ENCODE measurements around the gene SECISBP2.
"Not testable (repeated sequence)": the region's sequence is repeated elsewhere in the genome, so short reads cannot be mapped to it uniquely, and the experiment has no call there.

The SECISBP2 gene, protein sequence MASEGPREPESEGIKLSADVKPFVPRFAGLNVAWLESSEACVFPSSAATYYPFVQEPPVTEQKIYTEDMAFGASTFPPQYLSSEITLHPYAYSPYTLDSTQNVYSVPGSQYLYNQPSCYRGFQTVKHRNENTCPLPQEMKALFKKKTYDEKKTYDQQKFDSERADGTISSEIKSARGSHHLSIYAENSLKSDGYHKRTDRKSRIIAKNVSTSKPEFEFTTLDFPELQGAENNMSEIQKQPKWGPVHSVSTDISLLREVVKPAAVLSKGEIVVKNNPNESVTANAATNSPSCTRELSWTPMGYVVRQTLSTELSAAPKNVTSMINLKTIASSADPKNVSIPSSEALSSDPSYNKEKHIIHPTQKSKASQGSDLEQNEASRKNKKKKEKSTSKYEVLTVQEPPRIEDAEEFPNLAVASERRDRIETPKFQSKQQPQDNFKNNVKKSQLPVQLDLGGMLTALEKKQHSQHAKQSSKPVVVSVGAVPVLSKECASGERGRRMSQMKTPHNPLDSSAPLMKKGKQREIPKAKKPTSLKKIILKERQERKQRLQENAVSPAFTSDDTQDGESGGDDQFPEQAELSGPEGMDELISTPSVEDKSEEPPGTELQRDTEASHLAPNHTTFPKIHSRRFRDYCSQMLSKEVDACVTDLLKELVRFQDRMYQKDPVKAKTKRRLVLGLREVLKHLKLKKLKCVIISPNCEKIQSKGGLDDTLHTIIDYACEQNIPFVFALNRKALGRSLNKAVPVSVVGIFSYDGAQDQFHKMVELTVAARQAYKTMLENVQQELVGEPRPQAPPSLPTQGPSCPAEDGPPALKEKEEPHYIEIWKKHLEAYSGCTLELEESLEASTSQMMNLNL

DNA sequence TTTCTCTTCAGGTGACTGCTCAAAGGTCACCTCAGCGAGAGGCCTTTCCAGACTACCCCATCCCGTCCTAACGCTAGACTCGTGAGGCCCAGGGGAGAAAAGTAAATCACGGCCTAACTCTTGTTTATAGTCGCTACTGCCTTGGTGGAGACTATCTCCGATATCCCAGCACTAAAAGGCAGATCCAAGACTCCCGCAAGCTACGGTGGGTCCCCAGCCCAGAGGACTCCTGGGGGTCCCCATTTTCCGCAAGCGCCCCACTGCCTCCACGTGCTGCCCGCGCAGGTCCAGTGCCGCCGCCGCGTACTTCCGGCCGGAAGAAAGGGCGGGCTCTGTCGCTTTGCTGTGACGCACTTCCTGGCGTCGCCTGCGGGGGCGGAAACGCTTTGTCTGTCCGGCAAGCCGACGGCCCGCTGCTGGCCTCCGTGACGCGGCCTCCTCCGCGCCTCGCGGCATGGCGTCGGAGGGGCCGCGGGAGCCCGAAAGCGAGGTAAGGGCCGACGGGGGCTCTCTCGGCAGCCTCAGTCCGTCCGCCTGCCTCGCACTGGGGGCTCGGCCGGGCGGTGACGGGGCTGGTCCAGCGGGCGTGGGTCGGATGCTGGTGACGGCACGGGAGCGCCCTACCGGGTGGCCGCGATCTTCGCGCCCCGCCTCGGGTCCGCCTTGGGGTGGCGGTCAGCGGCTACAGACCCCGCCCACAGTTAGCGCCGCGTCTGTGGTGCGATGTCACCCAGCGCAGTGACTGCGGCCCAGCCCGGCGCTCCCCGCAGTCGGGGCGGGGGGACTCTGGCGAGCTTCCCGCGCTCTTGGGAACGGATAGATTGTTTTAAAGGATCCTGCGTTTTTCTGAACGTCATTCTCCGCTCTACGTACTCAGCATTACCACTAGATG, at the start of gene SECISBP2:
Gene SECISBP2, plus strand, starts transcription at position 378 of the 892 bp plus-strand sequence. Its CDS starts 77 bp downstream, at position 455.
- peak; percentile 90 to 93 for DNase-seq (ENCODE audit: low read depth in 2 of 2)

DNA sequence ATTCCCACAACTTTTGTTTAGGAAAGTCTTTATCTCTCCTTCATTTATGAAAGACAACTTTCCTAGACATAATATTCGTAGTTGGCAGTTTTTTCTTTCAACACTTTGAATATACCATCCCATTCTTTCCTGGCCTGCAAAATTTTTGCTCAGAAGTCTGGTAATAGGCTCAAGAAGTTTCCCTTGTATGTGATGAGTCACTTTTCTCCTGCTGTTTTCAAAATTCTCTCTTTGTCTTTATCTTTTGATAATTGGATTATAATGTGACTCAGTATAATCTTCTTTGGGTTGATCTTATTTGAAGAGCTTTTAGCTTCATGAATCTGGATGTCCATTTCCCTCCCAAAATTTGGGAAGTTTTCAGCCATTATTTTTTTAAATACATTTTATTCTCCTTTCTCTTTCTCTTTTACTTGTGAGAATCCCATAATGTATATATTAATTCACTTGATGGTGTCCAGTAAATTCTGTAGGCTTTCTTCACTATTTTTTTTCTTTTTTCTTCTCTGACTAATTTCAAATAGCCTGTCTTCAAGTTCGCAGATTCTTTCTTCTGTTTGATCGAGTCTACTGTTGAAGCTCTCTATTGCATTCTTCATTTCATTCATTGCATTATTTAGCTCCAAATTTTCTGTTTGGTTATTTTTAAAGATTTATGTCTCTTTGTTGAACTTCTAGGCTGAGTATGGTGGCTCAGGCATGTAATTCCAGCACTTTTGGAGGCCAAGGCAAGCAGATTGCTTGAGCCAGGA, 44.6 kb upstream of the SECISBP2 start:
- no peak for DNase-seq (ENCODE audit: low read depth in 2 of 2)

DNA sequence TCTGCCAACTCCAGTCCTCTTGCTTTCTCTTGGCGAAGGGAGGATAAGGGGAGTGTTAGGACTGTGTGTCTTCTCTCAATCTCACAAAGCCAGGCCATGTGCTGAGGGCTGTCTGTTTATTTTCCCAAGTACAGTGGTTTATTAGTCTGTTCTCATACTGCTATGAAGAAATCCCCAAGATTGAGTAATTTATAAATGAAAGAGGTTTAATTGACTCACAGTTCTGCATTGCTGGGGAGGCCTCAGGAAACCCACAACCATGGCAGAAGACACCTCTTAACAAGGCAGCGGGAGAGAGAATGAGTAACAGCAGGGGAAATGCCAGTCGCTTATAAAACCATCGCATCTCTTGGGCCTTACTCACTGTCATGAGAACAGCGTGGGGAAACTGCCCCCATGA, 43.5 kb upstream of the SECISBP2 start:
- no peak for DNase-seq (ENCODE audit: low read depth in 2 of 2)

DNA sequence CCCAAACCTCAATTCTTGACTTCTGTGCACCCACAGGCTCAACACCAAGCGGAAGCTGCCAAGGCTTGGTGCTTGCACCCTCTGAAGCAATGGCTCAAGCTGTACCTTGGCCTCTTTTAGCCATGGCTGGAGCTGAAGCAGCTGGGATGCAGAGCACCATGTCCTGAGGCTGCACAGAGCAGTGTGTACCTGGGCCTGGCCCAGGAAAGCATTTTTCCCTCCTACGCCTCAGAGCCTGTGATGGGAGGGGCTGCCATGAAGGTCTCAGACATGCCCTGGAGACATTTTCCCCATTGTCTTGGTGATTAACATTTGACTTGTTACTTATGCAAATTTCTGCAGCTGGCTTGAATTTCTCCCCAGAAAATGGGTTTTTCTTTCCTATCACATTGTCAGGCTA, 42.3 kb upstream of the SECISBP2 start:
- DNase-seq (ENCODE audit: low read depth in 2 of 2) = not testable (repeated sequence)

DNA sequence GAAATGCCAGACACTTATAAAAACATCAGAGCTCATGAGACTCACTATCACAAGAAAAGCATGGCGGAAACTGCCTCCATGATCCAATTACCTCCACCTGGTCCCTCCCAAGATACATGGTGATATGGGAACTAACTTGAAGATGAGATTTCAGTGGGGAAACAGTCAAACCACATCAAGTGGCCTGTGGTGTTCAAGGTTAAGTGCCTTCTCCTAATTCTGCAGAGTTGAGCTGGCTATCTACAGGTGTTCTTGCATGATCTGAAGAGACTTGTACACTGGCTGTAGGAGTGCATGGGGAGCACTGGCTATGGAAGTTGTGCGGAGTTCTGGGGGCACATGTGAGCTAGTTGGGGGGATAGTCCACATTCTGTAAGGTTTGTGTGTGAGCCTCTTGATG, 41.3 kb upstream of the SECISBP2 start:
- no peak for DNase-seq (ENCODE audit: low read depth in 2 of 2)

DNA sequence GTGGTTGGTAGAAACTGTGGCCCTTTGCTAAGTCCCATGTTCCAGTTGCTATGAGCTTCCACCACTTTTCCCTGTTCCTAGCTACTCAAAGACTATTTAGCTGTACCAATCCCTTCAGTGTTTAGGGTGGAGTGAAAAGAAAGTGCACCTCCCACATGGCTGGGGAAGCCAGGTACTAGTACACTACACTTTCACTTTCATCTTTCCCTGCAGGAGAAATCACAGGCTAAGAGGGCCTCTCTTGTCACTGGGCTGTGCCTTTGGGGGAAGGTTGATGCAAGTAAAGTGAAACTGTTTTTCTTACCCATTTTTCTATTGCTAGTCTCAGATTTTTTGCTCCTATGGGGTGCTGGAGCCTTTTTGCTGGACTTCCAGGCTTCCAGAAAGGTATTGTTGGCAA, 40.8 kb upstream of the SECISBP2 start:
- DNase-seq (ENCODE audit: low read depth in 2 of 2) = peak in 1 of 2 donors; percentile 4

DNA sequence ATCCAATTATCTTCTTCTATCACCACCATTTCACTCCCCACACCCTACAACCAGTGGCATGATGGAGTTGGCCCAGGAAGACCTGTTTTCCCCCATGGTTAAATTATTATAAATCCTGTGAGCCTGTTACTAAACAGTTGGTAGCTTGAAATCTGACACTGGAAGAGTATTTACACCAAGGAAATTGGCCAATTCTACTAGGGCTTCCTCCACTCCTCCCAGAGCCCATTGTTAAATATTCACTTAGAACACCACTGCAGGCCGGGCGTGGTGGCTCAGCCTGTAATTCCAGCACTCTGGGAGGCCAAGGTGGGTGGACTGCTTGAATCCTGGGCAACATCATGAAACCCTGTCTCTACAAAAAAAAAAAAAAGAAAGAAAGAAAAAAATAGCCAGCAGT, 39.7 kb upstream of the SECISBP2 start:
- DNase-seq (ENCODE audit: low read depth in 2 of 2) = no peak

DNA sequence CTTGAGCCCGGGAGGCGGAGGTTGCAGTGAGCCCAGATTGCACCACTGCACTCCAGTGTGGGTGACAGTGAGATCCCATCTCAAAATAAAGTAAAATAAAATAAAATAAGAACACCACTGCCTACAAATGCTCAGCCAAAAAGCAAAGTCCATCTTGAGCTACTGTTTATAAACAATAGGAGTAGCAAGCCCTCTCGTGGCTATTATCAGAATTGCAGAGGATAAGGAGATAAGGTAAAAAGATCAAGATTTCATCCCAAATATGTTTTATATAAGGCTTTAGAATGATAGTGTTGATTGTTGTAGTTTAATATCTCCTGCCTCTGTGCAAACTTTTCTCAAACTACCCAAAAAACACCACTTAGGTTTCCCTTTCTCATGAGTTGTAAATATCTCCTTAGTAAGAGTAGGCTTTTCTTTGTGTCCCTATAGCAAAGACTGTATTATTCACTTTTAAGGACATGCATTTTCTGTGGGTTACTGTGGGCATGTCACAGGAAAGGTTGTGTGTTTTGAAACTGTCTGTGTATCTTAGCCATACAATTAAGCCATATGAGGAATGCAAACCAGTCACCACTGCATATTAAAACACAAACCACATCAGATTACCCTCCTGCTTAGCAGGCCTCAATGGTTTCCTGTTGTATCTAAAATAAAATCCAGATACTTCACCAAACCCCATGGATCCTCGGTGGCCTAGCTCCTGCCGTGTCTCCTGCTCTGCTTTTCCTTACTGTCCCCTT, 39.1 kb upstream of the SECISBP2 start:
- no peak for DNase-seq (ENCODE audit: low read depth in 2 of 2)

DNA sequence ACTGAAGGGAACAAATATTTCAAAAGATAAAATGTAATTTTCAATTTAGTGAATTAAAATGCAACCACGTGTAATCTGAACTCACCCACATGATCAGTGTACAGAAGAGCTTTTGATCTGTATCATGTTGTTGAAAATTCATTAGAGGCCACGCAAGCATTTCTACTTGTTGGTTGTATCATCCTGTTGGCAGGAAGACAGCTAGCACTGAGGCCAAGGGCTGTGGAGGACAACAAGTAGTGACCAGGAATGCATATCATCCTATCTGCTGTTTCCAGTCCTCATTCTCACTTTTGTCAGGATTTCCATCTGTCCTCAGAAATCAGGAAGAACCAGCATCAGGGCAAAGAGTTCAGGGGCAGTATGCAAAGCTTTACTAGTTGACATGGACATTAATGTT, 37.2 kb upstream of the SECISBP2 start:
- DNase-seq (ENCODE audit: low read depth in 2 of 2) = no peak

DNA sequence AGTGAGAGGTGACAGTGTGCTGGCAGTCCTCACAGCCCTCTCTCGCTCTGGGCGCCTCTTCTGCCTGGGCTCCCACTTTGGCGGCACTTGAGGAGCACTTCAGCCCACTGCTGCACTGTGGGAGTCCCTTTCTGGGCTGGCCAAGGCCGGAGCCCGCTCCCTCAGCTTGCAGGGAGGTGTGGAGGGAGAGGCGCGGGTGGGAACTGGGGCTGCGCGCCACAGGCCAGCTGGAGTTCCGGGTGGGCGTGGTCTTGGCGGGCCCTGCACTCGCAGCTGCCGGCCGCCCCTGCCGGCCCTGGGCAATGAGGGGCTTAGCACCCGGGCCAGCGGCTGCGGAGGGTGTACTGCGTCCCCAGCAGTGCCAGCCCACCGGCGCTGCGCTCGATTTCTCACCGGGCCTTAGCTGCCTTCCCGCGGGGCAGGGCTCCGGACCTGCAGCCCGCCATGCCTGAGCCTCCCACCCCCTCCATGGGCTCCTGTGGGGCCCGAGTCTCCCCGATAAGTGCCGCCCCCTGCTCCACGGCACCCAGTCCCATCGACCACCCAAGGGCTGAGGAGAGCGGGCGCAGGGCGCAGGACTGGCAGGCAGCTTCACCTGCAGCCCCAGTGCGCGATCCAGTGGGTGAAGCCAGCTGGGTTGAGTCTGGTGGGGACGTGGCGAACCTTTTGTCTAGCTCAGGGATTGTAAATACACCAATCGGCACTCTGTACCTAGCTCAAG, 35.9 kb upstream of the SECISBP2 start:
- DNase-seq (ENCODE audit: low read depth in 2 of 2) = not testable (repeated sequence)

DNA sequence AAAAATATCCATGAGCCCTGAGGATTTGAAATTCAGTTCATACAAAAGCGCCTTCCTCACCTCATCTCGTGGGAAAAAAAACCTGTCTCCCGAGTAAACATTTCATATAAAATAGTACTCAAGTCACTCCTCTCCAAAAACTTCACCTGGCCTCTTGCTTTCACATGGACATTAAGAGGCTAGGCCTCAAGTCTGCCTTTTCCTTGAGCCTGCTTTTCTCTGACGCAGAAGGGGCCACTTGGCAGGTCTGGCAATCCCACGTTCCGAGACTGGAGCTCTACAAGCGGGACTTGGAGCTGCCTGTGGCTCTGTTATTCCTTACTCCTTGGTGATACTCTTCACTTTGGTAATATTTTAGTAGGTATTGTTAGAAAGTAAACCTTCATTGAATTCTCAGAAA, 34.2 kb upstream of the SECISBP2 start:
- DNase-seq (ENCODE audit: low read depth in 2 of 2) = no peak

DNA sequence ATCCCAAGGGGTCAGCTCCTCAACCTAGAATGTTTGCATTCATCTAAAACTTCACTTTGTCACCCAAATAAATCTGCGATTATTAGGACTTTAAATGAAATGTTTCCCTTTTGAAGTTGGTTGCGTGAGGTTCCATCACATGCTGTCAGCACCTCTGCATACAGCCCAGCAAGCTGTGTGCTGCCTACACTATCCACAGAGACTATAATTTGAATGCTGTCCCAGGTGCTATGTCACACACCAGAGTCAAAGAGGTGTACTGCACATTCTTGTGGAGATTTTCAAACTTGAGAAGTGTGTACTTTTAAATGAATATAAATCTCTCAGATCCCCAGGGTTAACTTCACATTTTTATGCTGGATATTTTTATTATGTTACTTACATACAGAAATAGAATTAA, 26.6 kb upstream of the SECISBP2 start:
- DNase-seq (ENCODE audit: low read depth in 2 of 2) = no peak

DNA sequence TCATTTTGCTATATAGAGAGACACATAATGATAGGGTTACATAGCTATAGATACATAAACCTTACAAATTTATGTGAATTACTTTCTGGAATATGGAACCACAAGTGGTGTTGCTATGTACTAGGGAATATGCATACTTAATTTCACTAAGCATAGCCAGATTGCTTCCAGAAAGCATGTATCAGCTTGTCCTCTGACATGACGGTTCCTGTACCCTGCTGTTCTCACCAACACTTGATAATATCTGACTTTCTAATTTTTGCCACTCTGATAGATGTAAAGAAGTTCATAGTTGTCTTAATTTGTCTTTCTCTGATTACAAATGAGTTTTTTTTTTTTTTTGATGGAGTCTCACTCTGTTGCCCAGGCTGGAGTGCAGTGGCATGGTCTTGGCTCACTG, 25.3 kb upstream of the SECISBP2 start:
- no peak for DNase-seq (ENCODE audit: low read depth in 2 of 2)

DNA sequence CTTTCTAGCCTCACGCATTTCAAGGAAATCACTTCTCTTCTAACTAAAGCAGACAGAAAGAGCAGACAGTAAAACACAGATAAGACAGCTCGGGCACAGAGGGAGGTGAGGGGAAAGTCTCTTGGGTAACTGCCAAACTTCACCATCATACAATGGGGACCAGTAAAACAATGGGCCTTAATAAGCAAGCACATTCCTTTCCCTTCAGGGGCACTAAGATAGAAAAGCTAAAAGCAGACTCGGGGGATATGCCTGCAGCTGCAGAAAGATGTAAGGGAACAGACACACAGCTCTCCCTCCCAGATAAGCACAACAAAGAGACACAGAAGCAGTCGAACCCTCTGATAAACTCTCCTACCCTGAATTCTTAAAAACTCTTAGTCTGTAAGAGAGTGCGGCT, 22.9 kb upstream of the SECISBP2 start:
- no peak for DNase-seq (ENCODE audit: low read depth in 2 of 2)

DNA sequence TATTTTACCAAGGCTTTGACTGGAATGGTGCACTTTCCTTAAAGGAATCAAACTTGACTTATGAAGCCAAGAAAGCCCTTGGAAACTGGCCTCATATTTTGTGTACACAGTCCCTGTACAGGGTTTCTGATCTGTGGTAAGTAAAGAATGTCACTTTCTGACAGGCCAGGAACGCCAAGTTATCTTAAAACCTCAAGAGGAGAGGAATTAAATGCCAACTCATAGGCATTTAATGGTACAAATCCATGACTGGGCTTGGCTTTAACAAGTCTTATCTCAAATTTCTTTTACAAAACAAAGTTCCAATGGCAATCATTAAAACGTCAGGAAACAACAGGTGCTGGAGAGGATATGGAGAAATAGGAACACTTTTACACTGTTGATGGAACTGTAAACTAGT, 16.3 kb upstream of the SECISBP2 start:
- DNase-seq (ENCODE audit: low read depth in 2 of 2) = not testable (repeated sequence)

DNA sequence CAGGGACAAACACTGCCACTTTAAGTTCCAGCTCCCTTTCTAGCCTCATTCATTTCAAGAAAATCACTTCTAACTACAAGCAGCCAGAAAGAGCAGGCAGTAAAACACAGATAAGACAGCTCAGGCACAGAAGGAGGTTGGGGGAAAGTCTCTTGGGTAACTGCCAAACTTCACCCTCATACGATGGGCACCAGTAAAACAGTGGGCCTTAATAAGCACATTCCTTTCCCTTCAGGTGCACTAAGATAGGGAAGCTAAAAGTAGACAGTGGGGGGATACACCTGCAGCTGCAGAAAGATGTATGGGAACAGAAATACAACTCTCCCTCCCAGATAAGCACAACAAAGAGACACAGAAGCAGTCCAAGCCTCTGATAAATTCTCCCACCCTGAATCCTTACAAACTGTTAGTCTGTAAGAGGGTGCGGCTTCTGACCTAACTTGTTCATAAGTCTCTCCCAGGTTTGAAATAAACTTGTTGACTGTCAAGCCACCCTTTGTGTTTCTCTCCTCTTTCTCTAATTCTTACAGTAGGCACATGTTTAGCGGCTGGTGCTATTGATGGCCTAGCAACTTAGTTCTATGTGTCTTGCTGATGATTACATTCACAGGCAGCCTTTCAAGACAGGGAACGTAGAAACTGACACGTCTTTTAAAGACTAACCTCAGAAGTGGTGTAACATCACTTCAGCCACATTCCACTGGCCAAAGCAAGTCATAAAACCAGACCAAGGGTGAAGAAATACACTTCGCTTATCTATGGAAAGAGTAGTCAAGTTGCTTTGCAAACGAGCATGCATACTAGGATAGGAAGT, 14.1 kb upstream of the SECISBP2 start:
- DNase-seq (ENCODE audit: low read depth in 2 of 2) = no peak

DNA sequence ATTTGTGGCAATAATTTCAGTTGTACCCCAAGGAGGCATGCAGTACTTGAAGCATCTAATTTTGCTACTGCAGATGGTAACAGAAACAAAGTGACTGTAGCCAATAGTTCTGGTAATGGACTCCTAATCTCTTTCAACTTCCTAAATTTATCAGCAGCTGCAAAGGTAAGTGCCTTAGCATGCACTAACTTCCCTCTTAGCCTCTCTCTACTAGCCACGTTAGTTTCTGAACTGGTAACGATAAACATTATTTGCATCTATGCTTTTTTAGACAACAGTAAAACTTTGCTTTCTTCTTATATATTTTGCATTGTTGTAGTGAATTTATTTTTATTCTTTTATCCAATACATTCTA, 13.5 kb upstream of the SECISBP2 start:
- DNase-seq (ENCODE audit: low read depth in 2 of 2) = no peak

DNA sequence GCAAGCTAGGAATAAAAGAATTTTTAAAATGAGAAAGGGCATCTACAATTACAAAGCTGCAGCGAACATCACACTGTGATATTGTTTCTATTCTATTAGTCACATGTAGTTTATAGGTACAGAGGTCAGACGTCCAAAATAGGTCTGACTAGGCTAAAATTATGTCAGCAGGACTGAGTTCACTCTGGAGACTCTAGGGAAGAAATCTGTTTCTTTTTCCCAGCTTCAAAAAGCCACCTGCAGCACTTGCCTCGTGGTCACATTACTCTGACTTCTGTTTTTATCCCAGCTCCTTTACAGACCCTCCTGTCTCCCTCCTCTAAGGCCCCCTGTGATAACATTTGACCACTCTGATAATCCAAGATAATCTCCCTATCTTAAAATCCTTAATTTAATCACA, 12.4 kb upstream of the SECISBP2 start:
- no peak for DNase-seq (ENCODE audit: low read depth in 2 of 2)

DNA sequence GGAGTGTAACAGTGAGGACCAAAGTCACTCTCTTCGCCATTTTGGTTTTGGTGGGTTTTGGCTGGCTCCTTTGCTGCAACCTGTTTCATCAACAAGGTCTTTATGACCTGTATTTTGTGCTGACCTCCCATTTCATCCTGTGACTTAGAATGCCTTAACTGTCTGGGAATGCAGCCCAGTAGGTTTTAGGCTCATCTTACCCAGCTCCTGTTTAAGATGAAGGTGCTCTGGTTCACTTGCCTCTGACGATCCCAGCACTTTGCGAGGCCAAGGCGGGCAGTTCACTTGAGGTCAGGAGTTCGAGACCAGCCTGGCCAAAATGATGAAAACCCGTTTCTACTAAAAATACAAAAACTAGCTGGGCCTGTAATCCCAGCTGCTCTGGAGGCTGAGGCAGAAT, 9.1 kb upstream of the SECISBP2 start:
- DNase-seq (ENCODE audit: low read depth in 2 of 2) = no peak
